Sigmoid colon (tissue), 4 donors: ENCODE measurements around the gene PPP1R14B.

Experiments
- POLR2A ChIP-seq, 2 donors: fragments of 450-650 bp; IDR thresholded peaks; one replicate each; pipeline ENCODE4 v1.6.1; 2016; ENCODE audit warnings: antibody characterized with exemption in 2 of 2, mild to moderate bottlenecking in 2 of 2, moderate library complexity in 2 of 2
- POLR2AphosphoS5 ChIP-seq, 4 donors: sonication (generic); formaldehyde crosslinking; IDR thresholded peaks; one replicate each; pipeline ENCODE4 v1.6.1; 2017; ENCODE audit warnings: antibody characterized with exemption in 4 of 4
- TF ChIP-seq, protein P1 (sequence below), 4 experiments: fragments of 450-650 bp in 3 of 4; fragments of 200-600 bp in 1 of 4; IDR thresholded peaks; one replicate each; pipeline ENCODE4 v1.5.1; 2016 to 2019; ENCODE audit warnings: antibody characterized with exemption in 4 of 4, mild to moderate bottlenecking in 3 of 4, moderate library complexity in 2 of 4

DNA sequence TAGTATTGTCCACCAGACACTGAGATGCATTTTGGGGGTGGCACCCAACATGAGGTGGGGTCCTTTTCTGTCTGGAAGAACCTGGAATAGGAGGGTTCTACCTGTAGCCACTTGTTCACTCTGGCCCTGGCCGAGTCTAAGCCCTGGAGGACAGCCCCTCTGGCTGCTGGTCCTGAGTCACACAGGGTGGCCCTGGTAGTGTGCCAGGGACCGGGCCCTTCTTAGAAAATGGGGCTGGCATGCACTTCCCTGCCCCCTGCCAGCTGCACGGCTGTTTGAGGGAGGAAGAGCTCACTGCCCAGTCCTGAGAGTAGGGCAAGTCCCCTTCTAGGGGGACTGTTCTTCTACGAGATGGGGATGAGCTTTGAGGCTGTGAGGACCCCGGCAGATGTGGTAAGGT is 6.7 kb upstream of the PPP1R14B start:
- TF ChIP-seq, protein P1, sequence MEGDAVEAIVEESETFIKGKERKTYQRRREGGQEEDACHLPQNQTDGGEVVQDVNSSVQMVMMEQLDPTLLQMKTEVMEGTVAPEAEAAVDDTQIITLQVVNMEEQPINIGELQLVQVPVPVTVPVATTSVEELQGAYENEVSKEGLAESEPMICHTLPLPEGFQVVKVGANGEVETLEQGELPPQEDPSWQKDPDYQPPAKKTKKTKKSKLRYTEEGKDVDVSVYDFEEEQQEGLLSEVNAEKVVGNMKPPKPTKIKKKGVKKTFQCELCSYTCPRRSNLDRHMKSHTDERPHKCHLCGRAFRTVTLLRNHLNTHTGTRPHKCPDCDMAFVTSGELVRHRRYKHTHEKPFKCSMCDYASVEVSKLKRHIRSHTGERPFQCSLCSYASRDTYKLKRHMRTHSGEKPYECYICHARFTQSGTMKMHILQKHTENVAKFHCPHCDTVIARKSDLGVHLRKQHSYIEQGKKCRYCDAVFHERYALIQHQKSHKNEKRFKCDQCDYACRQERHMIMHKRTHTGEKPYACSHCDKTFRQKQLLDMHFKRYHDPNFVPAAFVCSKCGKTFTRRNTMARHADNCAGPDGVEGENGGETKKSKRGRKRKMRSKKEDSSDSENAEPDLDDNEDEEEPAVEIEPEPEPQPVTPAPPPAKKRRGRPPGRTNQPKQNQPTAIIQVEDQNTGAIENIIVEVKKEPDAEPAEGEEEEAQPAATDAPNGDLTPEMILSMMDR (IDR thresholded peaks at IDR 0.05) = no peak
- TF ChIP-seq POLR2A (IDR thresholded peaks at IDR 0.05) (no peak), POLR2AphosphoS5 (IDR thresholded peaks at IDR 0.05) (no peak)
